ENCODE measurements around the gene HCFC1.

HCFC1 gene

DNA sequence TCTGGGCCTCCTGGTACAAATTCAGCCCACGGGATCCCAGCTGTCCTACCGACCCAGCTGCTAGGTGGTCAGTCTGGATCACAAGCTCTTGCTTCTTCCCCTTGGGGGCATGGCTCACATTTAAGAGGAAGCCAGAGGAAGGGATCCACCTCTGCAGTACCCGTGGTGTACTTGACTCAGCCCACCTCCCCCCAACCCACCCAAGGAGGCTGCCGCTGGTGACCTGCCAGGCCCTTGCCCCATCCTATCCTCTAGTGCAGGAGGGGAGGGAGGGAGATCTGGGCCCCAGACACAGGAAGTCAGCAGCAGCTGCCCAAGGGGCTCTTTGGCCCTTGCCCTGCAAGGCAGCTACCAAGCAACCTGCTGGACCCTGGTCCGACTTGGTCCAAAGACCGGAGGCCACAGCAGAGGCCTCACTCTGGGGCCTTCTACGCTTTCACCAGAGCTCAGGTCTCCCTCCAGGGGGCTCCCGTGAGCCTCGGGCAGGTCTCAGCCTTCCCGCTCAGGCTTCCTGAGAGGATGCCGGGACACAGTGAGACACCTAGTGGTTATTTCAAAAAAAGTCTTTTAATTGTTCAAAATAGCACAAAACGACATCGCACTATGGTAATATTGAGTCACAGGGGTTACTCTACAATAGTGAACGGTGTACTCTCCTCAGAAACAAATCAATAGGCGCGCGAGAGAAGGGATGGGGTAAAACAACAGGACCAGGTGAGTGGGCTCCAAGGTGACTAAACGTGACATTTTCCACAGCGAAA lies 24.4 kb downstream of the HCFC1 start:
- TF ChIP-seq, protein P1, sequence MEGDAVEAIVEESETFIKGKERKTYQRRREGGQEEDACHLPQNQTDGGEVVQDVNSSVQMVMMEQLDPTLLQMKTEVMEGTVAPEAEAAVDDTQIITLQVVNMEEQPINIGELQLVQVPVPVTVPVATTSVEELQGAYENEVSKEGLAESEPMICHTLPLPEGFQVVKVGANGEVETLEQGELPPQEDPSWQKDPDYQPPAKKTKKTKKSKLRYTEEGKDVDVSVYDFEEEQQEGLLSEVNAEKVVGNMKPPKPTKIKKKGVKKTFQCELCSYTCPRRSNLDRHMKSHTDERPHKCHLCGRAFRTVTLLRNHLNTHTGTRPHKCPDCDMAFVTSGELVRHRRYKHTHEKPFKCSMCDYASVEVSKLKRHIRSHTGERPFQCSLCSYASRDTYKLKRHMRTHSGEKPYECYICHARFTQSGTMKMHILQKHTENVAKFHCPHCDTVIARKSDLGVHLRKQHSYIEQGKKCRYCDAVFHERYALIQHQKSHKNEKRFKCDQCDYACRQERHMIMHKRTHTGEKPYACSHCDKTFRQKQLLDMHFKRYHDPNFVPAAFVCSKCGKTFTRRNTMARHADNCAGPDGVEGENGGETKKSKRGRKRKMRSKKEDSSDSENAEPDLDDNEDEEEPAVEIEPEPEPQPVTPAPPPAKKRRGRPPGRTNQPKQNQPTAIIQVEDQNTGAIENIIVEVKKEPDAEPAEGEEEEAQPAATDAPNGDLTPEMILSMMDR (IDR thresholded peaks at IDR 0.05; ENCODE audit: low read depth, low read length): peak; percentile 88
- no peak overlapping the region for H3K4me3 ChIP-seq (replicated peaks in 1 of 2; ENCODE audit: low read depth in 2 of 2, low read length in 2 of 2)
- DNase-seq (ENCODE audit: low read depth in 2 of 2): peak; percentile 81 to 85

DNA sequence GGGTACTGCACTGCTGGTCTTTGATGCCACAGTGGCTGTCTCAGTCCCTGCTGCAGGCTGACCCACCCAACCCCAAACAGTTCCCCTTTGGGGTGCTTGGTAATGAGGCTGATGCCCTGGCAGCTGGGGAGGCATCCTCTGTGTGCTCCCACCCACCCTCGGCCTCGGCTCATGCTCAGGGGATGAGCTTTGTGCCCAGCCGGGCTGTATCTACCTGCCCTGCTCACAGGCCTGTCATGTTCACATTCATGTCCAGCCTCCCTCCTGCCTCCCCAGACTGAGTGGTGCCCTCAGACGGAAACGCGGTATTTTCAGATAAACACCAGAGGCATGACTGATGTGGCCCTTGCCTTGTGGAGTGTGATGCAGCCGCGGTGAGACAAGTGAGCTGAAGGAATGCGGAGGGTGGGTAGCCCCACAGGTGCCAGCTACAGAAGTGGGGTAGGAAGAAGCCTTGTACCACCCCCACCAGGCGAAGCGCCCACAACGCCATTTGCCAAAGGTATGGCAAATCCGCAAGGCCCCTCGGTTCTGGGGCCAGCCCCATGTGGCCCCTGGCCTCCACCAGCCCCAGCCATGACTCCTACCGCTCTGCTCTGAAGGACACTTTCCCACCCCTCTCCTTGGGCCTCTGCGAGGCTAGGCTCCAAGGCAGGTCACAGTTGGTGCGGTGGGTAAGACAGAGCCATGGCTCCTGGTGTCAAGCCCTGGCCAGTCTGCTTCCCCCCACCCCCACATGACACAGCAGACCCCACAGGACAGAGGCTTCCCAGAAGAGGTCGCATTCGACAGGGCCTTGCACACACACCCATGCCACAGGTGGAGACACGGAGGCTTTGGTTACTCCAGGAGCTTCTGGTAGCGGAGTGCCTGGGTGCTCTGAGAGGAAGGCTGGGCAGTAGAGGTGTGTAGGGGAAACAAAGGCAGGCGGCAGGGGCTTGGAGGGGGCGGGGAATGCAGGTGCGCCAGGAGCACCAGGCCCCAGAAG lies 25.4 kb downstream of the HCFC1 start:
- DNase-seq (ENCODE audit: low read depth in 2 of 2): no peak
- no peak overlapping the region for H3K4me3 ChIP-seq (replicated peaks in 1 of 2; ENCODE audit: low read depth in 2 of 2, low read length in 2 of 2)
- TF ChIP-seq, protein P1 (IDR thresholded peaks at IDR 0.05; ENCODE audit: low read depth, low read length): no peak

DNA sequence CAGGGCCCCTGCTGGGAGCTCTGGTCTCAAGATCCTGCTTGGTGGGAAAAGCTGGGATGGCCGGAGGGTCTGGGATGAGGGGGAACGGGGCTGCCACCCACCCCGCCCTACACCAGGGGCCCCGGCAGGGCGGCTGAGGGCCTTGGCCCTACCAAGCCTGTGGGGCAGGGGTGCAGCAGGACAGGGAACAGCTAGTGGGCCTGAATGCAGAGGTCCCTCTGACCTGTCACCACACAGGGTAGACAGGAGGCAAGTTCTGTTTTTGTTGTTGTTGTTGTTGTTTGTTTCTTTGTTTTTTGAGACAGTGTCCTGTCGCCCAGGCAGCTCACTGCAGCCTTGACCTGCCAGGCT lies 26.8 kb downstream of the HCFC1 start:
- TF ChIP-seq, protein P1 (IDR thresholded peaks at IDR 0.05; ENCODE audit: low read depth, low read length): no peak
- DNase-seq (ENCODE audit: low read depth in 2 of 2): no peak
- H3K4me3 ChIP-seq (replicated peaks in 1 of 2; ENCODE audit: low read depth in 2 of 2, low read length in 2 of 2): no peak overlapping the region

DNA sequence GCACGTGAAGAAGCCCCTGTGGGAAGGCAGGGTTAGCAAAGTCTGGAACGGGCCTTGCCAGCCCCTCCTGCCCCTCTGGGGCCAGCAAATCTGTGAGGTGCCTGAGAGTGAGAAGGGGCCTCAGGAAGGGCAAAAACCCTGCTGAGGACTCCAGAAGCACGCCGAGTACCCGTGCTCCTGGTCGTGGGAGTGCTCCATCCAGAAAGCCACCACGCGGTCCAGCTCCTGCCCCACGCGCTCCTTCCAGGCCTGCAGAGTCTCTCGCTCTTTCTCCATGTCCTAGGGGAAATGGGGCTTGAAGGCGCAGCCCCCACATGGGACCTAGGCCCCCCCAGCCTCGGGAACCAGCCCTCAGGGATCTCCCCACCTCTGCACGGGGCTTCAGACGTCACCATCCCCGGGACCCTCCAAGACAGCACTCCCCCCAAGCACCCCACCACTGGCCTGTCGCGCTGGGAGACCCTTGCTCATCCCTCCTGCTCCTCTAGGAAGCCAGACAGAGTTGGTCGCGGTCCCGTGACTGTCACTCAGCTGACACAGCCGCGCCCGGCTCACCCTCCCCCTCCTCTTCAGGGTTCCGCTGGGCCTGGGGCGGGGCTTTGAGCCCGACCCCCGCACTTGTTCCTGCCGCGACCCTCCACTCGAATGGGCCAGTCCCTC lies 27.3 kb downstream of the HCFC1 start, which contains the start of gene RENBP:
Gene RENBP, minus strand, starts transcription at position 504 of the 660 bp plus-strand sequence. Its CDS starts 33 bp downstream, at position 471.
- TF ChIP-seq, protein P1 (IDR thresholded peaks at IDR 0.05; ENCODE audit: low read depth, low read length): no peak
- H3K4me3 ChIP-seq (replicated peaks in 1 of 2; ENCODE audit: low read depth in 2 of 2, low read length in 2 of 2): peak within 1 kb of the TSS in 1 of 2 donors; percentile 9

DNA sequence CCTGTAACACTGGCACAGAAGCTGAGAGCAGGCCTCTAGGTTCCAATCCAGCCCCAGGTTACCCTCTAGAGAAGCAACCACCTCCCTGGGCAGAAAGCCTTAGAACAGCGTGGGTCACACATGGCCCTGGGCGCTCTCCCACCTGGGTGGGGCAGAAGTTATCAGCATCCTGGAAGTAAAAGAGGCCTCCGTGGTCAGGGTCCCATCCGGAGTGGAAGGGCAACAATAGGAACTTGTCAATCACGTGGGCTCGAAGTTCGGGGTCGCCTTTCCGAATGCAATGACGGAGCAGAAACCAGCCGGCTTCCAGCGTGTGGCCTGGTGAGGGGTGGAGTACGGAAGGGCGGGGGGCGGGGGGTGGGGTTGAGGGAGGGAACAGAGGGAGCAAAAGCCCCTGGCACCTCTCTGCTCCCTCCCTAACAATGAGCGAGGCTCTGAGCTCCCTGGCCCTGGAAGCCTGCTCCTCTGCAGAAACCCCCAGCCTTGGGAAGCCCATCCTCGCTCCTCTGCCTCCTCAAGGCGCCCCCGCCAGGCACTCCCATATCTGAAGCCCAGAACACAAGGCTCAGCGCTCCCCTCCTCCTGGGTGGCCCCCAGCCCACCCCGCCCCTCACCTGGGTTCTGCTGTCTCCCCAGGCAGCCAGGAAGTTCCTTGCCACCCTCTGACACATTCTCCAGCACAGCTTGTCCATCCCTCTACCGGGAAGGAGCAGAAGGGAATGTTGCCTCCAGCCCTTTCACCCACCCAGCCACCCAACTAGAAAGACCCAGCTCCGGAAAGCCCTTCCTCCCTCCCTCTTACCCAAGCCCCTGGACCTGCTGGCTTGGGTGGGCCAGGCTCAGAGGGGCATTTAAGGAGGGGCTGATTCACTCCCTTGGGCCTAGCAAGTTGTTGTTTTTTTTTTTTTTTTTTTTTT lies 30.0 kb downstream of the HCFC1 start:
- no peak overlapping the region for H3K4me3 ChIP-seq (replicated peaks in 1 of 2; ENCODE audit: low read depth in 2 of 2, low read length in 2 of 2)
- TF ChIP-seq, protein P1 (IDR thresholded peaks at IDR 0.05; ENCODE audit: low read depth, low read length): no peak
- no peak for DNase-seq (ENCODE audit: low read depth in 2 of 2)

More for the DNA sequence above, 27.3 kb downstream of the HCFC1 start, which contains the start of gene RENBP:
- no peak for DNase-seq (ENCODE audit: low read depth in 2 of 2)
